Measurements from ENCODE around the gene FOXI2.

The FOXI2 gene

GRCh38 chr10:127735723-127736221 lies 1.2 kb upstream of the FOXI2 start:
- TF ChIP-seq CTCF (IDR thresholded peaks at IDR 0.05; ENCODE audit: extremely low read depth, missing control alignments), result no peak
- DNase-seq (ENCODE audit: low spot score), result no peak

- peak; percentile 34 for DNase-seq (ENCODE audit: low spot score)
- TF ChIP-seq CTCF (IDR thresholded peaks at IDR 0.05; ENCODE audit: extremely low read depth, missing control alignments), result no peak
Measured at GRCh38 chr10:127736222-127736914, 617 bp upstream of the FOXI2 start.

GRCh38 chr10:127737563-127738511 lies 852 bp downstream of the FOXI2 start:
- no peak for TF ChIP-seq CTCF (IDR thresholded peaks at IDR 0.05; ENCODE audit: extremely low read depth, missing control alignments)

GRCh38 chr10:127738512-127739424 lies 1.8 kb downstream of the FOXI2 start:
- TF ChIP-seq CTCF (IDR thresholded peaks at IDR 0.05; ENCODE audit: extremely low read depth, missing control alignments), result no peak
- DNase-seq (ENCODE audit: low spot score), result no peak

More at GRCh38 chr10:127737563-127738511, 852 bp downstream of the FOXI2 start:
- peak; percentile 35 for DNase-seq (ENCODE audit: low spot score)

- no peak for TF ChIP-seq CTCF (IDR thresholded peaks at IDR 0.05; ENCODE audit: extremely low read depth, missing control alignments)
- no peak for DNase-seq (ENCODE audit: low spot score)
Measured at GRCh38 chr10:127739908-127740307, 2.9 kb downstream of the FOXI2 start.

- no peak for TF ChIP-seq CTCF (IDR thresholded peaks at IDR 0.05; ENCODE audit: extremely low read depth, missing control alignments)
- no peak for DNase-seq (ENCODE audit: low spot score)
Measured at GRCh38 chr10:127740596-127740995, 3.6 kb downstream of the FOXI2 start.

Data from GM20000 (cell line).